ENCODE results near the gene FUT7.

Gene FUT7

GRCh38 chr9:137014776-137015539, 16.9 kb downstream of the FUT7 start:
- Histone ChIP-seq H3K4me1 (ENCODE audit: control insufficient read depth, insufficient read depth, low read length) (no peaks in the 10 kb centered on the region), H3K4me3 (ENCODE audit: low read length in 2 of 2) (no peak overlapping the region), H3K27ac (ENCODE audit: low read length) (no peak overlapping the region), H3K9me3 (ENCODE audit: control insufficient read depth in 2 of 2, low read length in 2 of 2) (no peaks in the 10 kb centered on the region), H3K27me3 (ENCODE audit: control insufficient read depth in 1 of 2, insufficient read depth in 2 of 2, low read length in 2 of 2) (no peaks in the 10 kb centered on the region), H3K36me3 (ENCODE audit: control insufficient read depth in 2 of 2, insufficient read depth in 2 of 2, low read length in 2 of 2) (peaks cover 4 to 9% of the 10 kb centered on the region in 2 donors), H3K9ac (ENCODE audit: low read length in 2 of 2) (no peak overlapping the region)

- Histone ChIP-seq H3K36me3 (ENCODE audit: control insufficient read depth in 2 of 2, insufficient read depth in 2 of 2, low read length in 2 of 2) (peaks cover 4 to 9% of the 10 kb centered on the region in 2 donors), H3K27ac (ENCODE audit: low read length) (no peak overlapping the region), H3K4me1 (ENCODE audit: control insufficient read depth, insufficient read depth, low read length) (no peaks in the 10 kb centered on the region), H3K27me3 (ENCODE audit: control insufficient read depth in 1 of 2, insufficient read depth in 2 of 2, low read length in 2 of 2) (no peaks in the 10 kb centered on the region), H3K9me3 (ENCODE audit: control insufficient read depth in 2 of 2, low read length in 2 of 2) (no peaks in the 10 kb centered on the region), H3K9ac (ENCODE audit: low read length in 2 of 2) (no peak overlapping the region), H3K4me3 (ENCODE audit: low read length in 2 of 2) (no peak overlapping the region)
Measured at GRCh38 chr9:137014166-137014565, 17.7 kb downstream of the FUT7 start.

DNA sequence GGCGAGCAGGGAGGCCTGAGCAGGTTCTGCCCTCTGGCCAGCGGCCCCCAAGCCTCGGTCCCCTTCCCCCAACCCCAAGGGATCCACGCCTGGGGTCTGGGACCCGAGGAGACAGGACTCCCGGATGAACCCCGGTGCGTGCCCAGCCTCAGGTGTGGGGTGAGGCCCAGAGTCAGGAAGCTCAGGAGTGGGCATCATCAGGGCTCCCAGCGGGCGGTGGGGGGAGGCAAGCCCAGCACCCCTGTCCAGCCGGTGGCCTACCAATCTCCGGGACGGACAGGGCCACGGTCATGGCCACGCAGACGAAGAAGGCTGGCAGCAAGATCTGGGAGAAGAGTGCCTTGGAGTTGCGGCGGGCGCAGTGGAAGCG, 18.3 kb downstream of the FUT7 start:
- H3K4me3 ChIP-seq (ENCODE audit: low read length in 2 of 2): no peak overlapping the region
- no peaks in the 10 kb centered on the region for H3K4me1 ChIP-seq (ENCODE audit: control insufficient read depth, insufficient read depth, low read length)
- H3K27me3 ChIP-seq (ENCODE audit: control insufficient read depth in 1 of 2, insufficient read depth in 2 of 2, low read length in 2 of 2): no peaks in the 10 kb centered on the region
- H3K27ac ChIP-seq (ENCODE audit: low read length): no peak overlapping the region
- no peak overlapping the region for H3K9ac ChIP-seq (ENCODE audit: low read length in 2 of 2)
- H3K9me3 ChIP-seq (ENCODE audit: control insufficient read depth in 2 of 2, low read length in 2 of 2): no peaks in the 10 kb centered on the region
- H3K36me3 ChIP-seq (ENCODE audit: control insufficient read depth in 2 of 2, insufficient read depth in 2 of 2, low read length in 2 of 2): peaks cover 4 to 9% of the 10 kb centered on the region in 2 donors

GRCh38 chr9:137012694-137013570, 19.0 kb downstream of the FUT7 start:
- H3K9me3 ChIP-seq (ENCODE audit: control insufficient read depth in 2 of 2, low read length in 2 of 2): no peaks in the 10 kb centered on the region
- H3K27me3 ChIP-seq (ENCODE audit: control insufficient read depth in 1 of 2, insufficient read depth in 2 of 2, low read length in 2 of 2): no peaks in the 10 kb centered on the region
- no peak overlapping the region for H3K4me3 ChIP-seq (ENCODE audit: low read length in 2 of 2)
- no peak overlapping the region for H3K27ac ChIP-seq (ENCODE audit: low read length)
- H3K9ac ChIP-seq (ENCODE audit: low read length in 2 of 2): no peak overlapping the region
- H3K36me3 ChIP-seq (ENCODE audit: control insufficient read depth in 2 of 2, insufficient read depth in 2 of 2, low read length in 2 of 2): peaks cover 4 to 9% of the 10 kb centered on the region in 2 donors
- no peaks in the 10 kb centered on the region for H3K4me1 ChIP-seq (ENCODE audit: control insufficient read depth, insufficient read depth, low read length)

DNA sequence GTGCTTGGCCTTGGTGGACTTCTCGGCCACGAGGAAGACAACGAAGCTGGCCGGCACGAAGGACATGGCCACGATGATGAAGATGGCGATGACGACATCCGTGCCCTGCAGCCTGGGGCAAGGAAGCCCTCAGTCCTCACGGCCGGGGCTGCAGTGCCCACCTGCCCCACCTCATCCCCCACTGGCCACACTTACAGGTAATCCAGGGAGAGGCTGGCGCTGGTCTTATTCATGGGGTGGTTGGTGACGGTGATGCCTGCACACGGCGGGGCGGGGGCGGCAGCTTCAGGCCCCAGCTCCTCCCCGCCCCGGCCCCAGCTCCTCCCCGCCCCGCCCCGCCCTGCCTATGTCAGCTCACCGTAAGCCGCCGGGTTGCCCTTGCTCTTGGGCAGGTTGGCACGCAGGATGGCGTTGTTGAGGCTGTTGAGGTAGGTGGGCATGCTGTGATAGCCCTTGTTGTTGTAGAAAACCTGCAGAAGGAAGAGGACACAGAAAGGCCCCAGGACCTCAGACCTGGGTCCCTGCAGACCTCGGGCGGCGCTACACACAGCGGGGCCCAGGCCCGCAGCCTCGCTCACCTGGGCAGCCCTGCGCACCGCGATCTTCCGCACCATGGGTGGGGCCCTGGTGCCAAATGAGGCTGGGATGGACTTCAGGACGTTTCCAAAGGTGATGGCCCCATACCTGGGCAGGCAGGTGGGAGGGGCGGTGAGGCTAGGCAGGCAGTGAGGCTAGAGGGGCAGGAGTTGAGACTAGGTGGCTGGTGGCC, 19.8 kb downstream of the FUT7 start:
- H3K36me3 ChIP-seq (ENCODE audit: control insufficient read depth in 2 of 2, insufficient read depth in 2 of 2, low read length in 2 of 2): peaks cover 4 to 7% of the 10 kb centered on the region in 2 donors
- H3K27ac ChIP-seq (ENCODE audit: low read length): no peak overlapping the region
- H3K4me1 ChIP-seq (ENCODE audit: control insufficient read depth, insufficient read depth, low read length): peaks cover 2% of the 10 kb centered on the region
- no peaks in the 10 kb centered on the region for H3K9me3 ChIP-seq (ENCODE audit: control insufficient read depth in 2 of 2, low read length in 2 of 2)
- H3K27me3 ChIP-seq (ENCODE audit: control insufficient read depth in 1 of 2, insufficient read depth in 2 of 2, low read length in 2 of 2): no peaks in the 10 kb centered on the region
- H3K4me3 ChIP-seq (ENCODE audit: low read length in 2 of 2): no peak overlapping the region
- H3K9ac ChIP-seq (ENCODE audit: low read length in 2 of 2): no peak overlapping the region

GRCh38 chr9:137011156-137011555, 20.7 kb downstream of the FUT7 start:
- H3K4me1 ChIP-seq (ENCODE audit: control insufficient read depth, insufficient read depth, low read length): peaks cover 2% of the 10 kb centered on the region
- H3K27ac ChIP-seq (ENCODE audit: low read length): no peak overlapping the region
- H3K9ac ChIP-seq (ENCODE audit: low read length in 2 of 2): no peak overlapping the region
- no peak overlapping the region for H3K4me3 ChIP-seq (ENCODE audit: low read length in 2 of 2)
- H3K27me3 ChIP-seq (ENCODE audit: control insufficient read depth in 1 of 2, insufficient read depth in 2 of 2, low read length in 2 of 2): no peaks in the 10 kb centered on the region
- peaks cover 3 to 5% of the 10 kb centered on the region in 2 donors for H3K36me3 ChIP-seq (ENCODE audit: control insufficient read depth in 2 of 2, insufficient read depth in 2 of 2, low read length in 2 of 2)
- H3K9me3 ChIP-seq (ENCODE audit: control insufficient read depth in 2 of 2, low read length in 2 of 2): no peaks in the 10 kb centered on the region

GRCh38 chr9:137009938-137010732, 21.8 kb downstream of the FUT7 start:
- H3K9ac ChIP-seq (ENCODE audit: low read length in 2 of 2): no peak overlapping the region
- no peaks in the 10 kb centered on the region for H3K27me3 ChIP-seq (ENCODE audit: control insufficient read depth in 1 of 2, insufficient read depth in 2 of 2, low read length in 2 of 2)
- H3K4me1 ChIP-seq (ENCODE audit: control insufficient read depth, insufficient read depth, low read length): peaks cover 2% of the 10 kb centered on the region
- H3K36me3 ChIP-seq (ENCODE audit: control insufficient read depth in 2 of 2, insufficient read depth in 2 of 2, low read length in 2 of 2): peaks cover 0 to 2% of the 10 kb centered on the region in 2 donors
- H3K4me3 ChIP-seq (ENCODE audit: low read length in 2 of 2): no peak overlapping the region
- H3K9me3 ChIP-seq (ENCODE audit: control insufficient read depth in 2 of 2, low read length in 2 of 2): no peaks in the 10 kb centered on the region
- H3K27ac ChIP-seq (ENCODE audit: low read length): no peak overlapping the region

GRCh38 chr9:137009217-137009616, 22.7 kb downstream of the FUT7 start:
- Histone ChIP-seq H3K9ac (ENCODE audit: low read length in 2 of 2) (no peak overlapping the region), H3K27me3 (ENCODE audit: control insufficient read depth in 1 of 2, insufficient read depth in 2 of 2, low read length in 2 of 2) (no peaks in the 10 kb centered on the region), H3K4me1 (ENCODE audit: control insufficient read depth, insufficient read depth, low read length) (peaks cover 2% of the 10 kb centered on the region), H3K4me3 (ENCODE audit: low read length in 2 of 2) (no peak overlapping the region), H3K9me3 (ENCODE audit: control insufficient read depth in 2 of 2, low read length in 2 of 2) (no peaks in the 10 kb centered on the region), H3K36me3 (ENCODE audit: control insufficient read depth in 2 of 2, insufficient read depth in 2 of 2, low read length in 2 of 2) (no peaks in the 10 kb centered on the region), H3K27ac (ENCODE audit: low read length) (no peak overlapping the region)

DNA sequence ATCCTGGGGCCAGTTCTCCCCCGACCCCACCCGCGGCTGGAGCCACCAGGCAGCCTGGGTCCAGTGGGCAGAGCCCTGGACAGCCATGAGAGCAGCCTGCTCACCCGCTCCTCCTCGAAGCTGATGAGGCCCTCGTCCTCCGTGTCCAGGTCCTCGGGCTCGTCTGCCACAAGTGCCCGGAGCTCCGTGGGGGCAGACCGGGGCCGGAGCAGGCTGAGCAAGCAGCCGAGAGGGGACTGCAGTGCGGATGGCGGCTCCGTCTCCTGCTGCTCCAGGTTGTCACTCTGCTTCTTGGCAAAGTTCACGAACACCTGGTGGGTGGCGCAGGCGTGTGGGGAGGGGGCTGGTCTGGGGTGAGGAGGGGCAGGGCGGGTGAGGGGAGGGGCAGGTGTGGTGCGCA, 23.6 kb downstream of the FUT7 start:
- no peaks in the 10 kb centered on the region for H3K36me3 ChIP-seq (ENCODE audit: control insufficient read depth in 2 of 2, insufficient read depth in 2 of 2, low read length in 2 of 2)
- no peak overlapping the region for H3K9ac ChIP-seq (ENCODE audit: low read length in 2 of 2)
- H3K27ac ChIP-seq (ENCODE audit: low read length): no peak overlapping the region

GRCh38 chr9:137007816-137008270, 24.0 kb downstream of the FUT7 start:
- Histone ChIP-seq H3K4me3 (ENCODE audit: low read length in 2 of 2) (no peak overlapping the region), H3K27ac (ENCODE audit: low read length) (no peak overlapping the region), H3K4me1 (ENCODE audit: control insufficient read depth, insufficient read depth, low read length) (peaks cover 2% of the 10 kb centered on the region), H3K9ac (ENCODE audit: low read length in 2 of 2) (no peak overlapping the region), H3K36me3 (ENCODE audit: control insufficient read depth in 2 of 2, insufficient read depth in 2 of 2, low read length in 2 of 2) (no peaks in the 10 kb centered on the region), H3K27me3 (ENCODE audit: control insufficient read depth in 1 of 2, insufficient read depth in 2 of 2, low read length in 2 of 2) (no peaks in the 10 kb centered on the region), H3K9me3 (ENCODE audit: control insufficient read depth in 2 of 2, low read length in 2 of 2) (no peaks in the 10 kb centered on the region)

More for the DNA sequence above, 23.6 kb downstream of the FUT7 start:
- H3K4me1 ChIP-seq (ENCODE audit: control insufficient read depth, insufficient read depth, low read length): peaks cover 2% of the 10 kb centered on the region
- no peaks in the 10 kb centered on the region for H3K9me3 ChIP-seq (ENCODE audit: control insufficient read depth in 2 of 2, low read length in 2 of 2)
- H3K27me3 ChIP-seq (ENCODE audit: control insufficient read depth in 1 of 2, insufficient read depth in 2 of 2, low read length in 2 of 2): no peaks in the 10 kb centered on the region
- H3K4me3 ChIP-seq (ENCODE audit: low read length in 2 of 2): no peak overlapping the region
